GM18861 (cell line): ENCODE results near the gene AQP11.
A peak's percentile ranks its signal among the peaks of the same experiment; 100 is the strongest.
"Not testable (repeated sequence)": the region's sequence is repeated elsewhere in the genome, so short reads cannot be mapped to it uniquely, and the experiment has no call there.

ENCODE experiments used
- ATAC-seq: cut with Tn5 transposase; IDR thresholded peaks from one replicate; pipeline ENCODE4 v1.9.1; 2021; ENCODE audit not compliant: unreplicated experiment

Gene AQP11

DNA sequence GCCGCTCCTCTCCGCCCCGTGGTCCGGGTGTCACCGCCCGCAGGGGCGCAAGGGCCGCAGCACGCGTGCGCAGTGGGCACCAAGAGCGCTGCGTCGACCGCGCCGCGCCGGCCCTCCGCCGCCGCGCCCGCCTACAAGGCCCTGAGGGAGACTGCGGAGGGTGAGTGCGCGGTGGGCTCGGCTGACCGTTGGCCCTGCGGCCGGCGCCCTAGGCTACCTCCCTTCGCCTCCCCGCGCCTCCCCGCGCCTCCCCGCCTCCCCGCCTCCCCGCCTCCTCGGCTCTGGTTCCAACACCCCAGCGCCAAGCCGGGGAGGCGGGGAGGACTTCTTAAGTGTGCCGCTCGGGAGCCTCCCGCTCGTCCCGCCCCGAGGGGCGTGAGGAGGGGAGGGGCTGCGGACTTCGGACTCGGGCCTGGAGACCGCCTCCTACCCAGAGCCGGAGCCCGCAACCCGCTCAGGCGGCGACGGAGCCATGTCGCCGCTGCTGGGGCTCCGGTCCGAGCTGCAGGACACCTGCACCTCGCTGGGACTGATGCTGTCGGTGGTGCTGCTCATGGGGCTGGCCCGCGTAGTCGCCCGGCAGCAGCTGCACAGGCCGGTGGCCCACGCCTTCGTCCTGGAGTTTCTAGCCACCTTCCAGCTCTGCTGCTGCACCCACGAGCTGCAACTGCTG, at the start of gene AQP11:
TSS of gene AQP11 (plus strand) at position 433 of the 673 bp plus-strand sequence. CDS start at position 473, 40 bp downstream.
- peak; percentile 83 for ATAC-seq

DNA sequence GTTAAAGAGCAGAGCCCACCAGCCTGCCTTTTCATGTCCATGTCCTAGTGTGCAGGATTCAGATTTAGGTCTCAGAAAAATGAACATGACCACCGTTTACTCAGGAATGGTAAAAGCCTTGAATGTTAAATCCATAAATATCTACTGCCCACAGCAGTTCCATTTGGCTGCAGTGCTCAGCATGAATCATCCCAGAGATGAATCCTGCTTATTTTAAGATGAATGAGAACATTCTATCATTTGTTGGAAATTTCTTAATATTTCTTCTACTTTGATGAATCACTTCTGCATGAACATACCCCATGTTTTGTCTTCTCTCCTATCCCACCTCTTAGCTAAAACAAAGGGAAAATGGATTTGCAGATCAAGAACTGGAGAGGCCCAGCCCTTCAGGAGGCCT, 47.5 kb upstream of the AQP11 start:
- ATAC-seq: no peak

DNA sequence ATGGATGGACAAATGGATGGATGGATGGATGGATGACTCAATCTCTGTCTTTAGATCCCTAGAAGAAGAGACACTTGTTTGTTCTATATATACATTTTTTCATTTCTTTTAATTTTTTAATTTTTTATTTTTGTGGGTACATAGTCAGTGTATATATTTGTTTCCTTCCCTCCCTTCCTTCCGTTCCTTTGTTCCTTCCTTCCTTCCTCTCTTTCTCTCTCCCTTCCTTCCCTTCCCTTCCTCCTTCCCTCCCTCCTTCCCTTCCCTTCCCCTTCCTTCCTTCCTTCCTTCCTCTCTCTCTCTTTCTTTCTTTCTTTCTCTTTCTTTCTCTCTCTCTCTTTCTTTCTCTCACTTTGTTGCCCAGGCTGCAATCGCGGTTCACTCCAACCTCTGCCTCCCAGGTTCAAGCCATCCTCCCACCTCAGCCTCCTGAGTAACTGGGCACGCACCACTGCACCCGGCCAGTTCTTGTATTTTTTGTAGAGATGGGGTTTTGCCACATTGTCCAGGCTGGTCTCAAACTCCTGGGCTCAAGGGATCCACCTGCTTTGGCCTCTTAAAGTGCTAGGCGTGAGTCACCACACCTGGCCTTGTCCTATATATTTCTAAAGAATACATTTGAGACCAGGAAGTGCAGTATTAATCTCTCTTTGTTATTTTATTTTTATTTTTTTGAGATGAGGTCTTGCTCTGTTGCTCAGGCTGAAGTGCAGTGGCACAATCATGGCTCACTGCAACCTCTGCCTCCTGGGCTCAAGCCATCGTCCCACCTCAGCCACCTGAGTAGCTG, 42.5 kb upstream of the AQP11 start:
- ATAC-seq: no peak

- ATAC-seq: no peak
Measured at GRCh38 chr11:77547863-77548551, 41.7 kb upstream of the AQP11 start.

DNA sequence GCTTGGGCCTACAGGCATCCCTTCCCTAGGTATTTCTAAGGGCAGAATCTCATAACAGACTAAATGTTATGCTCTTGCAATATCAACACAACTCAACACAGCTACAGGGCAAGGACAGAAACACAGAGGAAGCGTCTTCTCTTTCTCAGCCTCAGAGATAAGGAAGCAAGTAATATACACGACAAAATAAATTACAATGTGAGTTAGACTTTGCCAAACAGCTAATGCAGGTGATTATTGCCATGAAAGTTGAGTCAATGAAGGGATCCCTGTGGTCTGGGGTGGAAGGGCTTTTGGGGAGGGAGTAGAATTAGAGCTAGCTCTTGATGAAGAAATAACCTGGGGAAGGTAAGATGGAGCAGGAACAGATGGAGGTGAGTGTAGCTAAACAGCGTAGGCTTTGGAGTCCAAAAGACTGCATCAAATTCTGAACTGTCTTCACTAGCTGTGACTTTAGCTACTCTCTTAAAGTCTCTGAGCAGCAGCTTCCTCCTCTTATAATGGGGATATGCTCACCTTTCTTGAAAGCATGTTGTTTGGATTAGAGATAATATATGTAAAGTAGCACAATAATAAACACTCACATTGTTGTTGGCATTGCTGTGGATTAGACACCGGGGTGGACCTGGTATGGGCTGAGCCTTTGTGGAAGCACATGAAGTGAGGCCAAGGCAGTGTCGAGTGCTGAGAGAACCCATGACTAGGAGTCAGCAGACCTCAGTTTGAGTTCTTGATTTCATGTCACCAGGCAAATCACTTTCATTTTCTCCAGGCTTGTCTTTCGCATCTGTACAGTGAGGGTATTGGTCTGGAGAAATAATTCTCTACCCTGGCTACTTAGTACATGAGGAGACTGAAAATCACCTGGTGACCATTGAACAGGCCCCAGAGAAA, 41.0 kb upstream of the AQP11 start:
- no peak for ATAC-seq

DNA sequence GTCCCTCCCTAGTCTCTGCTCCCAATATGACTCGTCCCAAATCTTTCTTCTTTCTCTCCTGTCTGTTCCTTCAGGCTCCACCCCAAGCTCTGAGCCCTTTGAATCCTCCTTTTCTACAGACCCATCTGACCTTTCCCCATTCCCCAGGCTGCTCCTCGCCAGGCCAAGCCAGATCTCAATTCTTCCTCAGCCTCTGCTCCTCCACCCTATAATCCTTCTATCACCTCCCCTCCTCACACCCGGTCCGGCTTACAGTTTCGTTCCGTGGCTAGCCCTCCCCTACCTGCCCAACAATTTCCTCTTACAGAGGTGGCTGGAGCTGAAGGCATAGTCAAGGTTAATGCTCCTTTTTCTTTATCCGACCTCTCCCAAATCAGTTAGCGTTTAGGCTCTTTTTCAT, 38.3 kb upstream of the AQP11 start:
- not testable (repeated sequence) for ATAC-seq

- no peak for ATAC-seq
Measured at GRCh38 chr11:77557553-77557952, 32.2 kb upstream of the AQP11 start.

DNA sequence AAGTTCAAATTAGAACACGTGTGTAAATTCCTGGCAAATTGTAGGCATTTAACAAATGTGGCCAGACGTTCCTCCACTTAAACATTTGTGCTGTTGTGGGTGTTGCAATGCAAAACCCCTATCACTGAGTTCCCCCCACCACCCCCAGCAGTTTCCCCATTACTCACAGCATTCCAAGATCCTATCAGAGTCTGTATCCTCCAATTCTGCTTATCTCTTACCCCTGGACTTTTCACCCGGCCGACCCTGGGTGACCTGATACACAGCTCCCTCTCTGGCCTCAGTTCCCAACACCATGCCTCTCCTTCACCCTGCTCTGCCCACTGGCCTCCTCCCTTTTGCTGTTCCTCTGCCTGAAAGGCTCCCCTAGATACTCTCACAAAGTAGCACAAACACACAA, 31.4 kb upstream of the AQP11 start:
- no peak for ATAC-seq

DNA sequence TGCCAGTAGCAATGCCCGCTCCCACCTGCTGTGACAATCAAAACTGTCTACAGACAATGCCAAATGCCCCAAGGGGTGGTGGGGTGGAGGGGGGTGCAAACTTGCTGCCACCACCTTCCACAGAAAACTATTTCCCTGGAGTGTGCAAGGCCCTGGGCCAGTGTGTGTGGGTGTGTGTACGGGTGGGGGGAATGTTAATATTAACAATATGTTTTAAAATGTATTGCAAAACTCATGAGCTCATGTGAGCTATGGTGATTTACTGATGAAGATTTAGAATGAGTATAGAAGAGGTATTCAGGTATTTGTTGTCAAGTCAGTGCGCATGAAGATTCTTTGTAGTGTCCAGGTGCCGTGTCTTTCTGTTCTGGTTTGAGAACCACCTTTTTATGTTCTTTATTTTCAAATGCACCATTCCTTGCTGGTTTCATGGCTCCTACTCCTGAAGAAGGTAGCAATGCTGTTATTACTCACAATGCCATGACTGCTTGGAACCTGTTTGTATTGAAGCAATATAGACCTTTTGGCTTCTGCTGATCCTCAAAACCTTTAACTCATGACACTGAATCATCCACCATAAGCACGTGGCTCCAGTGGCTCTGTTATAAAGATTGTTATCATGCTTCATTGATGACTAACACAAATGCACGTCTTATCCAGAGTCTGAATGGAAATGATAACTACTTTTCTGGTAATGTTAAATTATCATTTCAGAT, 29.9 kb upstream of the AQP11 start:
- no peak for ATAC-seq

GRCh38 chr11:77560605-77561004, 29.1 kb upstream of the AQP11 start:
- no peak for ATAC-seq

- no peak for ATAC-seq
Measured at GRCh38 chr11:77561257-77561656, 28.5 kb upstream of the AQP11 start.

- ATAC-seq: no peak
Measured at GRCh38 chr11:77568306-77568705, 21.4 kb upstream of the AQP11 start.

GRCh38 chr11:77568916-77569675, 20.7 kb upstream of the AQP11 start:
- no peak for ATAC-seq

- ATAC-seq: no peak
Measured at GRCh38 chr11:77569676-77570070, 20.1 kb upstream of the AQP11 start.

DNA sequence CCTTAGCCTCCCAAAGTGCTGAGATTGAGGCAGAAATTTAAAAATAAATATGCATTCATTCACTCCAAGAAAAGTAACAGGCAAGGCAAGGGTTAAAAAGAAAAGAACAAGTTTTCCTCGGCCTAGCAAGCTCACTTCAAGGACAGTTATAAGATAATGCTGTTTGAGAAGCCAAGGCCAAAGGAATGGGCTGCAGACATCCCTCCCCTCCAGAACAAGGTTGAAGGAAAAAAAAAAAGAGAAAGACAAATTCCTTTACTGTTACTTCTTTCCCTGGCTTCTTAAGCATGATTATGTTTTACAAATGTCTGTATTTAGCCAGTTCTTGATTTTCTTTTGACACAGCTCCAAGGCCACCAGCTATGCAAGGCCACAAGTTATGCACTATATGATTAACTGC, 18.9 kb upstream of the AQP11 start:
- not testable (repeated sequence) for ATAC-seq

DNA sequence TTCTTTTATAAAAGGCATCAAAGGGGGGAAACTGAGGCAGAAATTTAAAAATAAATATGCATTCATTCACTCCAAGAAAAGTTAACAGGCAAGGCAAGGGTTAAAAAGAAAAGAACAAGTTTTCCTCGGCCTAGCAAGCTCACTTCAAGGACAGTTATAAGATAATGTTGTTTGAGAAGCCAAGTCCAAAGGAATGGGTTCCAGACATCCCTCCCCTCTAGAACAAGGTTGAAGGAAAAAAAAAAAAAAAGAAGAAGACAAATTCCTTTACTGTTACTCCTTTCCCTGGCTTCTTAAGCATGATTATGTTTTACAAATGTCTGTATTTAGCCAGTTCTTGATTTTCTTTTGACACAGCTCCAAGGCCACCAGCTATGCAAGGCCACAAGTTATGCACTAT, 14.3 kb upstream of the AQP11 start:
- not testable (repeated sequence) for ATAC-seq

- no peak for ATAC-seq
Measured at GRCh38 chr11:77580712-77581337, 8.9 kb upstream of the AQP11 start.

GRCh38 chr11:77589181-77589520, 602 bp upstream of the AQP11 start:
- ATAC-seq: no peak

DNA sequence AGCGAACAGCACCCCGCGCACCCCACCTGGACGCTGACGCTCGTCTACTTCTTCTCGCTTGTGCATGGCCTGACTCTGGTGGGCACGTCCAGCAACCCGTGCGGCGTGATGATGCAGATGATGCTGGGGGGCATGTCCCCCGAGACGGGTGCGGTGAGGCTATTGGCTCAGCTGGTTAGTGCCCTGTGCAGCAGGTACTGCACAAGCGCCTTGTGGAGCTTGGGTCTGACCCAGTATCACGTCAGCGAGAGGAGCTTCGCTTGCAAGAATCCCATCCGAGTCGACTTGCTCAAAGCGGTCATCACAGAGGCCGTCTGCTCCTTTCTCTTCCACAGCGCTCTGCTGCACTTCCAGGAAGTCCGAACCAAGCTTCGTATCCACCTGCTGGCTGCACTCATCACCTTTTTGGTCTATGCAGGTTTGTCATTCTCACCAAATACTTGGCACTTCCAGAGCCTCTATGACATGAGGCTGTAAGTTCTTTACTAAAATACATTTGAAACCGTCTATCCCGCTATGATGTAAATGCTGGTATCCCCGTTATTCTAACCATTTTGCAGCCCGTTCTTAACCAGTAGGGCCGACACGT, 535 bp downstream of the AQP11 start:
- no peak for ATAC-seq
